Measurements from ENCODE around the gene URB1. TPM values are rescaled to one million over a fixed set of nuclear protein-coding genes. Genes with fewer than 3 reads are reported as not detected.
"Not testable (repeated sequence)": the region's sequence is repeated elsewhere in the genome, so short reads cannot be mapped to it uniquely, and the experiment has no call there.

The URB1 gene
- polyA plus RNA-seq, 2 of the 4 experiments (the other 2 are of a cell fraction), result 8.7 to 10.1 TPM

- whole genome bisulfite sequencing (ENCODE audit: missing lambda C conversion rate), result 85% methylated on average over 12 of the region's 12 CpGs
- Histone ChIP-seq H3K27ac (peak overlapping the region in 1 of 2 experiments; percentile 77; a peak in 3 of 6 replicates), H3K4me3 (no peak overlapping the region), H3K4me1 (peaks cover 56% of the 10 kb centered on the region), H3K9me3 (no peaks in the 10 kb centered on the region), H3K4me2 (no peak overlapping the region)
- ChIA-PET POLR2A (no interaction called here), CTCF (interaction anchor here (1.2 kb wide), 1 partner anchor 34 kb away, joined by 4 read pairs; no protein-coding TSS in a partner anchor)
- no peak for TF ChIP-seq KDM1A (IDR thresholded peaks at IDR 0.05; ENCODE audit: low read depth)
- no peak for TF ChIP-seq BCL3 (IDR thresholded peaks at IDR 0.05)
- TF ChIP-seq E2F6 (IDR thresholded peaks at IDR 0.05; ENCODE audit: borderline replicate concordance, low read depth), result no peak
- TF ChIP-seq NPAS2 (CRISPR knock-in tag; IDR thresholded peaks at IDR 0.05; ENCODE audit: borderline replicate concordance), result no peak
- no peak for TF ChIP-seq MAFK (IDR thresholded peaks at IDR 0.05; ENCODE audit: partially characterized antibody)
- TF ChIP-seq KDM5A (IDR thresholded peaks at IDR 0.05), result no peak
- TF ChIP-seq TP53 (CRISPR knock-in tag; IDR thresholded peaks at IDR 0.05), result no peak
- no peak for TF ChIP-seq JUNB (IDR thresholded peaks at IDR 0.05)
- TF ChIP-seq ZFP36 (IDR thresholded peaks at IDR 0.05; ENCODE audit: borderline replicate concordance, partially characterized antibody), result no peak
- no peak for TF ChIP-seq USF2 (IDR thresholded peaks at IDR 0.05)
- TF ChIP-seq FOSB (CRISPR knock-in tag; IDR thresholded peaks at IDR 0.05), result no peak
- TF ChIP-seq NR3C1 (IDR thresholded peaks at IDR 0.05), result no peak
- no peak for TF ChIP-seq CBX2 (IDR thresholded peaks at IDR 0.05; ENCODE audit: borderline replicate concordance, low read depth)
- no peak for TF ChIP-seq SREBF2 (IDR thresholded peaks at IDR 0.05)
- FAIRE-seq, result no peak
- no peak for DNase-seq (ENCODE audit: low read depth in 1 of 2, low spot score in 1 of 2)
- ATAC-seq, result no peak
Measured at GRCh38 chr21:32437729-32438128, 44.9 kb upstream of the URB1 start.

GRCh38 chr21:32432982-32433660 lies 40.3 kb upstream of the URB1 start:
- POLR2A ChIA-PET, result not testable (repeated sequence)
- DNase-seq (ENCODE audit: low read depth in 1 of 2, low spot score in 1 of 2), result peak in 1 of 2 experiments; percentile 69

GRCh38 chr21:32427958-32428623 lies 35.3 kb upstream of the URB1 start:
- CTCF ChIA-PET, result interaction anchor here (0.6 to 2.3 kb wide), 2 partner anchors 13 to 36 kb away, joined by 3 to 10 read pairs; no protein-coding TSS in a partner anchor
- TF ChIP-seq HOXB5 (CRISPR knock-in tag; IDR thresholded peaks at IDR 0.05), result no peak
- no peak for TF ChIP-seq E2F6 (IDR thresholded peaks at IDR 0.05; ENCODE audit: borderline replicate concordance, low read depth)
- no peak for TF ChIP-seq NPAS2 (CRISPR knock-in tag; IDR thresholded peaks at IDR 0.05; ENCODE audit: borderline replicate concordance)
- no peak for TF ChIP-seq ZSCAN20 (CRISPR knock-in tag; IDR thresholded peaks at IDR 0.05)
- no peak for TF ChIP-seq MAFK (IDR thresholded peaks at IDR 0.05; ENCODE audit: partially characterized antibody)
- TF ChIP-seq NR3C1 (IDR thresholded peaks at IDR 0.05), result no peak
- TF ChIP-seq SMC3 (IDR thresholded peaks at IDR 0.05), result no peak
- no peak for TF ChIP-seq BHLHE40 (IDR thresholded peaks at IDR 0.05; ENCODE audit: low read depth, low read length)
- no peak for TF ChIP-seq JUN (IDR thresholded peaks at IDR 0.05)
- no peak for TF ChIP-seq HOXB13 (CRISPR knock-in tag; IDR thresholded peaks at IDR 0.05; ENCODE audit: low read depth)
- TF ChIP-seq CEBPB (IDR thresholded peaks at IDR 0.05), result no peak
- TF ChIP-seq RFX5 (IDR thresholded peaks at IDR 0.05), result no peak
- no peak for TF ChIP-seq RARB (CRISPR knock-in tag; IDR thresholded peaks at IDR 0.05)
- no peaks in the 10 kb centered on the region for H3K9me3 ChIP-seq
- peak overlapping the region; percentile 56 to 83; a peak in 5 of 6 replicates for H3K27ac ChIP-seq
- peaks cover 70% of the 10 kb centered on the region for H3K4me1 ChIP-seq
- H3K4me3 ChIP-seq, result no peak overlapping the region
- no peak overlapping the region for H3K4me2 ChIP-seq
- 80% methylated on average over 10 of the region's 10 CpGs for WGBS (ENCODE audit: missing lambda C conversion rate)
- POLR2A ChIA-PET, result no interaction called here
- ATAC-seq (no peak), DNase-seq (ENCODE audit: low read depth in 1 of 2, low spot score in 1 of 2) (no peak), FAIRE-seq (no peak)

More at GRCh38 chr21:32432982-32433660, 40.3 kb upstream of the URB1 start:
- FAIRE-seq, H3K4me3 ChIP-seq, CTCF ChIA-PET, H3K9me3 ChIP-seq: not testable (repeated sequence)
- Histone ChIP-seq H3K4me1 (peaks cover 51% of the 10 kb centered on the region), H3K4me2 (peak overlapping the region; percentile 48), H3K27ac (peak overlapping the region; percentile 63 to 69; a peak in 5 of 6 replicates)
- 31% methylated on average over 15 of the region's 15 CpGs for WGBS (ENCODE audit: missing lambda C conversion rate)
- TF ChIP-seq JUN (IDR thresholded peaks at IDR 0.05) (0 out of 5 replicates have a peak, but pooled peaks of 1 of the 2 experiments have one; percentile 48), GATA3 (IDR thresholded peaks at IDR 0.05; ENCODE audit: borderline replicate concordance) (peak; percentile 51; the same call in 1 of the 2 replicates), EP300 (IDR thresholded peaks at IDR 0.05) (peak in 1 of 2 experiments; percentile 51; a peak in 1 of 5 replicates)
- ATAC-seq, result peak; percentile 71 to 73; a peak in 5 of 6 replicates

All from A549 (cell line).